ENCODE results near the gene TOX2. TPM values are rescaled to one million over a fixed set of nuclear protein-coding genes. Genes with fewer than 3 reads are reported as not detected.
A peak's percentile ranks its signal among the peaks of the same experiment; 100 is the strongest.

Gene TOX2, protein sequence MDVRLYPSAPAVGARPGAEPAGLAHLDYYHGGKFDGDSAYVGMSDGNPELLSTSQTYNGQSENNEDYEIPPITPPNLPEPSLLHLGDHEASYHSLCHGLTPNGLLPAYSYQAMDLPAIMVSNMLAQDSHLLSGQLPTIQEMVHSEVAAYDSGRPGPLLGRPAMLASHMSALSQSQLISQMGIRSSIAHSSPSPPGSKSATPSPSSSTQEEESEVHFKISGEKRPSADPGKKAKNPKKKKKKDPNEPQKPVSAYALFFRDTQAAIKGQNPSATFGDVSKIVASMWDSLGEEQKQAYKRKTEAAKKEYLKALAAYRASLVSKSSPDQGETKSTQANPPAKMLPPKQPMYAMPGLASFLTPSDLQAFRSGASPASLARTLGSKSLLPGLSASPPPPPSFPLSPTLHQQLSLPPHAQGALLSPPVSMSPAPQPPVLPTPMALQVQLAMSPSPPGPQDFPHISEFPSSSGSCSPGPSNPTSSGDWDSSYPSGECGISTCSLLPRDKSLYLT
- 0.37 and 0.51 TPM in 2 replicates for total RNA-seq (2014; rRNA removed; shearing (Covaris generic))
- polyA plus RNA-seq (2015; cell fraction: cytosol; rRNA removed) = 3.9 and 4.7 TPM in 2 replicates
- polyA plus RNA-seq (2015; cell fraction: nucleus; rRNA removed) = 0.84 and 1.1 TPM in 2 replicates

DNA sequence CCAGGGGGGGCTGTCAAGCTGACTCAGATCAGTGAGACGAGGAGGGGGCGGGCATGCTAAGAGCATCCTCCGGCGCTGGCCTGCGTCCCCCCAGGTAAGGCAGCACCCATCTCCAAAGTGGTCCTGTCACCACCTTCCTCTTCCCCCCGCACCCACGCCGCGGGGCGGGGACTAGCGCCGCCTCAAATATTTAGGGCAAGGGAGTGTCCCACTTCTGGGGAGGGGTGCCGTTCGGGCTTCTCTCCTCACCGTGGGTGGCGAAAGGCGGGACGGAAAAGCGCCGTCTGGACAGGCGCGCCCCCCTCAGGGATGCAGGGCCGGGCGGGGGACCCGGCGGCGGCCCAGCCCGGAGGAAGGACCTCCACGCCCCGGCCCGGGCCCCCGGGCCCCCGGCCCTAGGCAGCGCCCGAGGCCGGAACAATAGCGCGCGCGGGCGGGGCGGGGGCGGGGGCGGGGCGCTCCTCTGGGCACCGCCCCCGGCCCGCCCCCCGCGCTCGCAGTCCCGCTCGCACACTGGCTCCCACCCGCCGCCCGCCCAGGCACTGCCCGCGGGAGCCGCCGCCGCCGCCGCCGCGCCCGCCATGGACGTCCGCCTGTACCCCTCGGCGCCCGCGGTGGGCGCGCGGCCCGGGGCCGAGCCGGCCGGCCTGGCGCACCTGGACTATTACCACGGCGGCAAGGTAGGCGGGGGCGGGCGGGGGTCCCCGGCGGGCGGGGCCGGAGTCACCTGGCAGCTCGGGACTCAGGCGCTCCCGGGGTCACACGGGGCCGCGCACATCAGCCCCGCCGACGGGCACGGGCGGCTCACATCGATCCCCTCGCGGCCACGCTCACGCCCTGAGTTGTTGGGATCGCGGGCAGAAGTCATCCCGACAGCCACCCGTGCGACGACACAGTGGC is at the start of gene TOX2:
TSS of gene TOX2 (plus strand) at position 542 of the 900 bp plus-strand sequence. CDS start at position 582, 40 bp downstream.
- peak; percentile 37 for DNase-seq (ENCODE audit: low read depth, low spot score)
- in situ Hi-C loops (cut with HindIII; ENCODE audit: low pct_unique_long_range_greater_than_20kb, low sequenced_read_pairs) = no loop called here

DNA sequence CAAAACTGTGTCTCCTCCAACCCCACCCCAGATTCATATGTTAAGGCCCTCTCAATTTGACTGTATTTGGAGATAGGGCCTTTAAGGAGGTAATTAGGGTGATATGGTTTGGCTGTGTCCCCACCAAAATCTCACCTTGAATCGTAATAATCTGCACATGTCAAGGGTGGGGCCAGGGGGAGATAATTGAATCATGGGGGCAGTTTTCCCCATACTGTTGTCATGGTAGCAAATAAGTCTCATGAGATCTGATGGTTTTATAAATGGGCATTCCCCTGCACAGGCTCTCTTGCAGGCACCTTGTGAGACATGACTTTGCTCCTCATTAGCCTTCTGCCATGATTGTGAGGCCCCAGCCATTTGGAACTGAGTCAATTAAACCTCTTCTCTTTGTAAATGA is 46.6 kb upstream of the TOX2 start:
- in situ Hi-C loops (cut with HindIII; ENCODE audit: low pct_unique_long_range_greater_than_20kb, low sequenced_read_pairs) = no loop called here

DNA sequence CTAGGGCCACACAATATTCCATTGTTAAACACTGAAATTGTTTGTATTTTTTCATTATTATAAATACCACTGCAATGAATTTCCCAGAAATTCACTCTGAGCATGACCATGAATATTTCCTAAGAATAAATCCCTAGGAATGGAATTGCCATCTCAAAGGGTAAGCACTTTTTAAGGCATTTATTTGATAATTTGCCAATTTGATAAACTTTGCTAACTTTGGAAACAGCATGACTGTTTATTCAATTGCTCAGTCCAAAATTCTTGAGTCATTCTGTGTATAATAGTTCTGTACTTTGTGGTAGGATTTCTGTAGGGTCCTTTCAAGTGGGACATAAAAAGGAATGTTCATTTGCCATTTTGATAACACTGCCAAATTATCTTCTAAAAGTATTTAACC is 44.2 kb upstream of the TOX2 start:
- no peak for DNase-seq (ENCODE audit: low read depth, low spot score)

More for the DNA sequence above, 46.6 kb upstream of the TOX2 start:
- no peak for DNase-seq (ENCODE audit: low read depth, low spot score)

DNA sequence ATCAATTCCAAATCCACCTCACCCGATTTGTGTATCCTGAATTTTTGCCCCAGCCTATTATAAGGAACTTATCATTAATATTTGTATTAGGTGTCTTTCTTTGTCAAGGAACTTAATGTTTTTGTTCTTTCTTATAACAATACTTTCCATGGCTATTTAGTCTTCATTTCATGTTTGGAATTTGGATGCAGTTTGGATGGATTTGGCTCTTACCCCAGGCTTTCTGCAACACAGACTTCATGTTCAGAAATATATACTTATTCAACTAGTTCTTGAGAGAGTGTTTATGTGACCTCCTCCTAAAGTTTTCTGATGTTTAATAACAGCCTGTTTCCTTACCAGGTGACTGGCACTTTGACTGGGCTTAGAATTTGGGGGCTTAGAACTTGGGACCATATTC is 35.9 kb upstream of the TOX2 start:
- no peak for DNase-seq (ENCODE audit: low read depth, low spot score)
- in situ Hi-C loops (cut with HindIII; ENCODE audit: low pct_unique_long_range_greater_than_20kb, low sequenced_read_pairs) = no loop called here

More for the DNA sequence above, 44.2 kb upstream of the TOX2 start:
- in situ Hi-C loops (cut with HindIII; ENCODE audit: low pct_unique_long_range_greater_than_20kb, low sequenced_read_pairs) = no loop called here

DNA sequence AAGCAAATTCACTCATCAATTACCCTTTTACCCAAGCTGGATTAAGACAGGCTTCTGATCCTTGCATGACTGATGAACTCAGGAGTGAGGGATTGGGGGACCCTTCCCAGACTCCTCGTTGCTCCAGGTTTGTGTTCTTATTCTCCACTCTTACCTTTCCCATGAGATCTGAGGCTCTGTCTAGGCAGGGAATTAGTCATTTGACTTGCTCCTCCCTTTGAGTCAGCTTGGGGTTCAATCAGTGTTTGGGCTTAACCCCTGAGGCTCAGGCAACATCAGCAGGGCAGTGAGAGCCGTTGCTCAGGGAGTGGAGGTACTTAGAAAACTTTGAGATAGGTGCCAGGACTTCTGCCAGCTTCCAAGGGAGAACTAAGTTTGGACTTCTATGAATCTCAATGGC is 20.7 kb upstream of the TOX2 start:
- DNase-seq (ENCODE audit: low read depth, low spot score) = no peak
- in situ Hi-C loops (cut with HindIII; ENCODE audit: low pct_unique_long_range_greater_than_20kb, low sequenced_read_pairs) = no loop called here

DNA sequence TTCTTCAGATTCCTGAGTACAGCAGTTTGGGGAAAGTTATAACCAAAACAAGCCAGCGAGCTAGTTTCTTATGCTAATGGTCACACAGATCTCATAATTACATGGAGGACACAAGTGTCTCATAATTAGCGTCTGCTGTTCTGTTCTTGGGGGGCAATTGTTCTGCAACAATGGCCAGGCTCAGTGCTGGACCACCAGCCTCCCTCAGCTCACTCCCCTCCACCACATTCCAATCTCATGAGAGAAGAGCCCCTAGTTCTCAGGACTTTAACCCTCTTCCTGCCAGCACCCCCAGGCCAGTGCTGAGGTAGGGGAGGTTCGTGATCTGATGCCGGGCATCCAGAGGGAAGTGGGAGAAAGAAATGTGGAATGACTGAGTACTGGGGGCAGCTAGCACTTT is 20.2 kb upstream of the TOX2 start:
- in situ Hi-C loops (cut with HindIII; ENCODE audit: low pct_unique_long_range_greater_than_20kb, low sequenced_read_pairs) = no loop called here
- DNase-seq (ENCODE audit: low read depth, low spot score) = no peak

DNA sequence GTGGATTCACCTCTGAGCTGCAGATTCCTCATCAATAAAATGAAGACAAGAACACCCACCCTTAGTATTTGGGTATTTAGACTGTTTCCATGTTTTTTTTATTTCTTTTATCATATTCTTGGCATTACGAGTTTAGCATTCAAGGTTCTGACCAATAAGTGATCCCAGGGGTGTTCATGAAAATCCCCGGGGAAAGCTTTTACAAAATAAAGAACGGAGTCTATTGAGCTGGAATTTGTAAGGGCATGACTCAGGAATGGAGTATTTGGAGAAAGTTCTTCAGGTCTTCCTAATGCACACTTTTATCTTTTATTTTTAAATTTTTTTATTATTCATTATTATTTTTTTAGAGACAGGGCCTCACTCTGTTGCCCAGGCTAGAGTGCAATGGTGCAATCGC is 19.4 kb upstream of the TOX2 start:
- DNase-seq (ENCODE audit: low read depth, low spot score) = no peak

DNA sequence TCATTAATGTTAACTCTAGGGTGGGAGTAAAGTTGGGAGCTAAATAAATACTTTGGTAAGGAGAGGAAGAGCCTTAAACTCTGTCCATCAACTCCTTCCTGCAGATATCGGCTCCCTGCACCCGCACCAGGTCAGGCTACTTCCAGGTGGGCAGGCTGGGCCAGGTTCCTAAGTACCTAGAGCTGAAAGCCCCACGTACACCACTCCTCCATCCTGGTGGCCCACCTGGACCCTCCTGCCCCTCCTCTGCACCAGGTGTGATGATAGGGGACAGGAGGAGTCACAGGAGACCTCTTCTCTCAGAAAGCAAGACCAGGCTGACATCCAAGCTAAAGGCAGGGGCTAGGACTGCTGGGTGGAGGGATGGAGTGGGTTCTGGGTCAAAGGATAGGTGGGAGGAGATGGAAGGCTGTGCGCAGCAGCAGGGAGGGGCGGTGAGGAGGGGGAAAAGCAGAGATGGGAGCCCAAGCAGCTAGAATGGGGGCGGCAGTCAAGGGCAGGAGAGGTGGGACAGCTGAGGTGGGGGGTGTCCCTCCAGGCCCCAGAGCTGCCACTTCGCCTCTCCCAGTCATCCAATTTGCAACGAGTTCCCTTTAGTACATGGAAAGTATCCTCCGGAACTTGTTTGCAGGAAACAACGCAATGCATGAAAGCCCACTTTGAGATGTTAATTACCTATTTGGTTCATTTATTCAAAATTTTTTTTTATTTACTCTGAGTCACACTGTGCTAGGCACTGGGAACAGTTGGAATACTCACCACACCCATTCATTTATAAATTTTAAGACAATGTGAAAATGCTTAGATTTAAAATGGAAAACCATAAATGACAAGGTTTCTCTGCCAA is 15.2 kb upstream of the TOX2 start:
- DNase-seq (ENCODE audit: low read depth, low spot score) = no peak
- in situ Hi-C loops (cut with HindIII; ENCODE audit: low pct_unique_long_range_greater_than_20kb, low sequenced_read_pairs) = no loop called here

More for the DNA sequence above, 19.4 kb upstream of the TOX2 start:
- in situ Hi-C loops (cut with HindIII; ENCODE audit: low pct_unique_long_range_greater_than_20kb, low sequenced_read_pairs) = no loop called here

DNA sequence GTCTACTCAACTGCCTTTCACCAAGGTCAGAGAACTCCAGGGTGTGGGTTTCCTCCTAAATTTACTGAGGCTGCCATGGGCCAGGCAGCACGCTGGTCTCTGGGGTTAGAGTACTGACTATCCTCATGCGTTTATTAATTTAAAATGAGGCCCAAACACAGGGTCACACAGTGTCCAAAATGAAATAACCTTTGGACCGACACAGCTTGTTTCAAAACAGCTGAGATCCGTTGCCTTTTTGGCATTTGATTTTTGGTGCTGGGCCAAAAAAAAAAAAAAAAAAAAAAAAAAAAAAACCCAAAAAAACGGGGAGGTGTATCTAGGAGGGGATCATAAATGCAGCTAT is 14.6 kb upstream of the TOX2 start:
- DNase-seq (ENCODE audit: low read depth, low spot score) = no peak
- in situ Hi-C loops (cut with HindIII; ENCODE audit: low pct_unique_long_range_greater_than_20kb, low sequenced_read_pairs) = no loop called here

DNA sequence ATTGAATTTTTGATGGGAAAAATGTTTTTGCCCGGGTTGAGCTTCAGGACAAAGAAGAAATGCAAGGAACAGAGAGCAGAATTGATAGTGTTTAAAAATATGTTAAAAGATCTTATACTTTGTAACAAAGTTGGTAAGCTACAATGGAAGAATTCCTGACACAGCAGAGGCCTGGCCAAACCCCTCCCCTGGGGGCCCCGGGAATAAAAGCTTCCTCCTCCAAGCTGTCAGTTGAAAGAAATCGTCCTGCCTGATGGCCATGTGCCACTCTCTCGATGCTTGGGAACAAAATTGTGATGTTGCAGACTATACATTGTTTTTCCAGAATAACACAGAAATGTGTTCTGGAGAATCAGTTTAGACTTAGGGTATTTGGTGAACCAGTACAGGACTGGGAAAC is 14.2 kb upstream of the TOX2 start:
- no peak for DNase-seq (ENCODE audit: low read depth, low spot score)
- in situ Hi-C loops (cut with HindIII; ENCODE audit: low pct_unique_long_range_greater_than_20kb, low sequenced_read_pairs) = no loop called here

DNA sequence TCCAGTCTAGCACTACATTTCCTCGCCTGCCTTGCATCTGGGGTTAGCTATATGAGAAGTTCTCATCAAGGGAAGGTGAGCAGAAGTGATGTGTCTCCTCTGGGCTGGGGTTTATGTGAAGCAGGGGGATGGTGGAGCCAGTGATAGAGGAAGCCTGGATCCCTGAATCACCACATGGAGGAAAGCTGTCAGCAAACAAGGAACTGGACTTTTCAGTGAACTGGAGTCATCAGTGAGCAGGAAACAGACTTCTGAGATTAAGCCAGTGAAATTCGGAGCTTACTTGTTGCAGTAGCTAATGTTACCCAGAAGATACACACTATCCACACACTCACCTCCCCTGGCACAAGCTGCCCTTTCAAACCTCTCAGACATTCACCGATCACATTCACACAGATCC is 13.4 kb upstream of the TOX2 start:
- in situ Hi-C loops (cut with HindIII; ENCODE audit: low pct_unique_long_range_greater_than_20kb, low sequenced_read_pairs) = no loop called here
- DNase-seq (ENCODE audit: low read depth, low spot score) = no peak

DNA sequence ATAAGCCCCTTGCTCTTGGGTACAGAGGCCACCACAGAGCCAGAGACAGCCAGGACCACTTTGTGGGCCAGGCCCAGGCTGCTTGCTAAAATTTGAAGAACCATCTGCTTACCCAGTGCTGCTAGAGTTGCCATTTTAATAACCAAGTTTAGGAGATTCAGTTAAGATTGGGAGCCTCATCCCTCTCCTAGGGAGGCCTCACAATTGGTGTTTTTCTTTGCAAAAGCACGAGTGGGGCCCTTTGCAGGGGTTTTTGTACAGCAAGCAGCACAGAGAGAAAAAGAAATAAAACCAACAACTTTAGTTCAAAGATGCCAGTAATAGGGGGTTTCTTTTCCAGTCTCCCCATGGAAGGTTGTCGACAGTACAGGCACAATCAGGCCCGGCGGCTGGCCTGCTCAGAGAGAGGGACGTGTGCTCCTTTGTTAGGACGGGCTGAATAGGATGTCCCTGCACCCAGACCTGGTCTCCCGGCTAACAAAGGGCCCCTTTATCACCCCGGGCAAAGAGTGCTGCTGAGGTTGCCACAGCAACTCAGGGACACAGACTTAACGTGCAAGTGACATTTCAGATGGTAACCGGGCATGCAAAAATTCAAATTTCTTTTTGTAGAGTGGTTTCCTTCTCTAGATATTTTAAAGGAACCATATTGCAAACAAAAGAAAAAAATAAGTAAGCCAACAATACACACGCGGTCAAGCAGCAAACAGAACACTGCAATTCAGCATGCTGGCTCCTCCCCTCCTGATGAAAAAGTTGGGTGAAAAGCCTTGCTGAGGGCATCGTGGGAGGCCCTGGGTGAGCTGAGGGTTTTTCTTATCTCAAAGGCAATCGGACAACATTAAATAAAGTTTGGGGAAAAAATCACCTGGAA is 10.5 kb upstream of the TOX2 start:
- peak; percentile 58 for DNase-seq (ENCODE audit: low read depth, low spot score)
- in situ Hi-C loops (cut with HindIII; ENCODE audit: low pct_unique_long_range_greater_than_20kb, low sequenced_read_pairs) = no loop called here

DNA sequence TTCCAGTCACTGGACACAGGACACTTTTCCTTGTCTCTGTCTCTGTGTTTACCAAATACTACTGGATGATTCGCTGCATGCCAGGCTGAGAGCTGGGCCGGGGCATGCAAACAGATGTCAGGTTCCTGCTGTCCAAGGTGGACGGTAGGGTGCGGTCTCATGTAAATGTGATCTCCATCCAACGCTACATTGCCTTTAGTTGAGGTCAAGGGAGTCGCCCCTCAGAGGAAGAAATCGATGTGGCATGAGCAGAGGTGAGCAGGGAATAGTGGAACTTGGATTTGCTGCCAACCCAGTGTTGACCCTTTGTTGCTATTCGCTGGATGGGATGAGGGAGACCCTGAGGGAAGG is 9.8 kb upstream of the TOX2 start:
- no peak for DNase-seq (ENCODE audit: low read depth, low spot score)
- in situ Hi-C loops (cut with HindIII; ENCODE audit: low pct_unique_long_range_greater_than_20kb, low sequenced_read_pairs) = no loop called here

DNA sequence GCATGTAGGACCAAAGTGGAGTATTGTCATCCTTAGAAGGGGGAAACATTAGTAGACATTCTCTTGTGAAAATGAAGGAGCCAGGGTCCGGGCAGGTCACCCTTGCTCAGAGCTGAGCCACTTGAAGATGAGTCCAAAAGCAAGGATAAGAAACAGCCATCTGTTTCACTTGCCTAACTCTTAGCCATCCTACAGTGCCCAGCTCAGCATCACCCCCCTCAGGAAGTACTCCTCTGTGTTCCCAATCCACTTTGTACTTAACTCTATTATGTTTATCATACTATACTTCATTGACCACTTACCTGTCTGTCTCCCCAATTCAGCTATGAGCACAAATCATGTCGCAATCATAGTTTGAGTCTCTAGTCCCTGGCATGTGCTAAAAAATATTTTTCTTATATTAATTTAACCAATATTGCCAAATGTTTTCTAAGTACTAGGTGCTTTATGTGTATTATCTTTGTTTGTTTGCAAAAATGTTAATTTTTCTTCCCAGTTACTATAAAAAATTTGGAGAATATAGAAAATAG is 8.1 kb upstream of the TOX2 start:
- in situ Hi-C loops (cut with HindIII; ENCODE audit: low pct_unique_long_range_greater_than_20kb, low sequenced_read_pairs) = no loop called here

DNA sequence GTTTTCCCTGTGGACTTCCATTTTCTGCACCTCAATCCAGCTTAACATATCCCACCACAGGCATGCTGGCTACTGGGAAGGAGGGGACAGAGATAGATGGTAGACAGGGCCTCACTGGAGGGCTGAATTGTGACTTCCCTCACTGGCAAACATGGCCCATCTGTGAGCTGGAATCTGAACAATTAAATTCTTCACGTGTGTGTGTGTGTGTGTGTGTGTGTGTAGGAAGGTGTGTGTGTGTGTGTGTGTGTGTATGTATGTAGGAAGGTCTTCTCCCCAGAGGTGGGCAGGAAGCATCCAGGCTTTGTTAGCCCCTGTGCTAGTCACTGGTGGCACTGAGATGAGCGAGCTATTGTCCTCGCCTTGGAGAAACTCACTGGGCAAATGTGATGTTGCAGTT is 5.4 kb upstream of the TOX2 start:
- in situ Hi-C loops (cut with HindIII; ENCODE audit: low pct_unique_long_range_greater_than_20kb, low sequenced_read_pairs) = no loop called here
- DNase-seq (ENCODE audit: low read depth, low spot score) = no peak

More for the DNA sequence above, 8.1 kb upstream of the TOX2 start:
- no peak for DNase-seq (ENCODE audit: low read depth, low spot score)

DNA sequence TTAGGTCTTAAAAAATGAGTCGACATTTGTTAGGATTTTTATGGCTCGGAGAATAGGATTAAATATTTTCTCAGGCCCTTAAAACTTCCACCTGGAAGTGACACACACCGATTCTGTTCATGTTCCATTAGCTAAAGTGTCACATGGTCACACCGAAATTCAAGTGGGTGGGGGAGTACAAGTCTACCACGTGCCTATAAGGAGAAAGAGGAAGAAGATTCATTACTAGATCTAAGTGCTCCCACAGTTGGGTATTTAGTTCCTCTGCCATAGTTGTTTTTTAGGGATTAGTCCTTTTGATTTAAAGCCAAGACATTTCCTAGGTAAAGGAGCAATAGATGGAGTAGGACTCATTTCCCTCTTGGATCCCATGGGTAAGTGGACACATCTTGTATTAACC is 4.9 kb upstream of the TOX2 start:
- DNase-seq (ENCODE audit: low read depth, low spot score) = no peak
- in situ Hi-C loops (cut with HindIII; ENCODE audit: low pct_unique_long_range_greater_than_20kb, low sequenced_read_pairs) = no loop called here

Measured in SK-MEL-5 (cell line).